PC-3 (cell line): ENCODE measurements around the gene TMEM119.

ENCODE experiments used
- EZH2phosphoT487 ChIP-seq: fragments of 300-600 bp; sonication (generic); IDR thresholded peaks from 2 replicates; pipeline ENCODE4 v1.6.1; 2018; ENCODE audit warnings: mild to moderate bottlenecking, antibody characterized with exemption, low read length, borderline replicate concordance
- TF ChIP-seq, protein P1 (sequence below): fragments of 300-600 bp; sonication (generic); conservative IDR thresholded peaks from 2 replicates; pipeline ENCODE4 v1.5.1; 2017; ENCODE audit warnings: antibody characterized with exemption, low read depth, mild to moderate bottlenecking, low read length

- TF ChIP-seq, protein P1, sequence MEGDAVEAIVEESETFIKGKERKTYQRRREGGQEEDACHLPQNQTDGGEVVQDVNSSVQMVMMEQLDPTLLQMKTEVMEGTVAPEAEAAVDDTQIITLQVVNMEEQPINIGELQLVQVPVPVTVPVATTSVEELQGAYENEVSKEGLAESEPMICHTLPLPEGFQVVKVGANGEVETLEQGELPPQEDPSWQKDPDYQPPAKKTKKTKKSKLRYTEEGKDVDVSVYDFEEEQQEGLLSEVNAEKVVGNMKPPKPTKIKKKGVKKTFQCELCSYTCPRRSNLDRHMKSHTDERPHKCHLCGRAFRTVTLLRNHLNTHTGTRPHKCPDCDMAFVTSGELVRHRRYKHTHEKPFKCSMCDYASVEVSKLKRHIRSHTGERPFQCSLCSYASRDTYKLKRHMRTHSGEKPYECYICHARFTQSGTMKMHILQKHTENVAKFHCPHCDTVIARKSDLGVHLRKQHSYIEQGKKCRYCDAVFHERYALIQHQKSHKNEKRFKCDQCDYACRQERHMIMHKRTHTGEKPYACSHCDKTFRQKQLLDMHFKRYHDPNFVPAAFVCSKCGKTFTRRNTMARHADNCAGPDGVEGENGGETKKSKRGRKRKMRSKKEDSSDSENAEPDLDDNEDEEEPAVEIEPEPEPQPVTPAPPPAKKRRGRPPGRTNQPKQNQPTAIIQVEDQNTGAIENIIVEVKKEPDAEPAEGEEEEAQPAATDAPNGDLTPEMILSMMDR = no peak
- no peak for TF ChIP-seq EZH2phosphoT487
Measured at GRCh38 chr12:108594960-108595710, 2.7 kb downstream of the TMEM119 start.
